C4-2B (cell line): ENCODE data around the gene SGPP2.

Experiments
- H3K27ac ChIP-seq: fragments of 450-650 bp; 2 replicates; pipeline ENCODE4 v1.5.1; 2017
- CTCF ChIP-seq: fragments of 450-650 bp; conservative IDR thresholded peaks from 2 replicates; pipeline ENCODE4 v1.5.1; 2017; ENCODE audit warnings: mild to moderate bottlenecking
- ZFX ChIP-seq: fragments of 450-650 bp; IDR thresholded peaks from 2 replicates; pipeline ENCODE4 v1.6.1; 2017

SGPP2 gene

GRCh38 chr2:222452422-222452950, 28.1 kb downstream of the SGPP2 start:
- TF ChIP-seq ZFX: no peak
- TF ChIP-seq CTCF: no peak
- no peak overlapping the region for H3K27ac ChIP-seq

GRCh38 chr2:222456479-222457077, 32.2 kb downstream of the SGPP2 start:
- TF ChIP-seq ZFX (no peak), CTCF (no peak)
- H3K27ac ChIP-seq: no peak overlapping the region

GRCh38 chr2:222459983-222460382, 35.6 kb downstream of the SGPP2 start:
- no peak overlapping the region for H3K27ac ChIP-seq
- TF ChIP-seq ZFX (no peak), CTCF (no peak)

- TF ChIP-seq ZFX (no peak), CTCF (no peak)
- H3K27ac ChIP-seq: no peak overlapping the region
These were observed 41.4 kb downstream of the SGPP2 start for GRCh38 chr2:222465746-222466145.

- no peak overlapping the region for H3K27ac ChIP-seq
- TF ChIP-seq ZFX (no peak), CTCF (no peak)
These were observed 44.0 kb downstream of the SGPP2 start for GRCh38 chr2:222468346-222468745.

GRCh38 chr2:222470802-222471468, 46.6 kb downstream of the SGPP2 start:
- no peak overlapping the region for H3K27ac ChIP-seq
- no peak for TF ChIP-seq ZFX
- TF ChIP-seq CTCF: no peak

- no peak for TF ChIP-seq ZFX
- no peak for TF ChIP-seq CTCF
- H3K27ac ChIP-seq: no peak overlapping the region
These were observed 53.7 kb downstream of the SGPP2 start for GRCh38 chr2:222477962-222478608.
